C4-2B (cell line): Measurements from ENCODE around the gene PRIM1.
"Not testable (repeated sequence)": the region's sequence is repeated elsewhere in the genome, so short reads cannot be mapped to it uniquely, and the experiment has no call there.

ENCODE experiments used
- H3K27ac ChIP-seq: fragments of 450-650 bp; 2 replicates; pipeline ENCODE4 v1.5.1; 2017
- ZFX ChIP-seq: fragments of 450-650 bp; IDR thresholded peaks from 2 replicates; pipeline ENCODE4 v1.6.1; 2017
- TF ChIP-seq, protein P1 (sequence below): fragments of 450-650 bp; conservative IDR thresholded peaks from 2 replicates; pipeline ENCODE4 v1.5.1; 2017; ENCODE audit warnings: mild to moderate bottlenecking

PRIM1 gene

DNA sequence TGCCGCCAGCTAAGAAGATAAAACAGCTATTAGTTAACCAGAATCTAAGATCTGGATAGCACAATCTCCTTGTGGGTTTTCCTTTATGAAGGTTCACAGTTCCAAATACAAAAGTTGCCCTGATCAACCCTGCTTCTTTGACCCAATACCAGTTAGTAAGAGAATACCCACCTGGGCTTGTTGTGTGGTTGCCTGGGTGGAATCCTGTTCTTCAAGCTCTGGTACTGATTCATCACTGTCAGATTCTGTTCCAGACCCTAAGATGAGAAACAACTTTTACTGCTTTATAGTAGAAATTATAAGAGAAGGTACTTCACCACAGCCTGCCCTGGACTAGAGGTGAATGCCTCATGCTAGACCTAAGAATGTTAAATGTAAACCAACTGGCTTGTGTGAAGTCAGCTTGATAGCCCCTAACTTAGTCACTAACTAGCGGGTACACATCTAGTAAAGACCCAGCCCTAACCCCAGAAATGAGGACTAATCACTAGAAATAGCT lies 37.6 kb downstream of the PRIM1 start:
- H3K27ac ChIP-seq, result no peak overlapping the region

DNA sequence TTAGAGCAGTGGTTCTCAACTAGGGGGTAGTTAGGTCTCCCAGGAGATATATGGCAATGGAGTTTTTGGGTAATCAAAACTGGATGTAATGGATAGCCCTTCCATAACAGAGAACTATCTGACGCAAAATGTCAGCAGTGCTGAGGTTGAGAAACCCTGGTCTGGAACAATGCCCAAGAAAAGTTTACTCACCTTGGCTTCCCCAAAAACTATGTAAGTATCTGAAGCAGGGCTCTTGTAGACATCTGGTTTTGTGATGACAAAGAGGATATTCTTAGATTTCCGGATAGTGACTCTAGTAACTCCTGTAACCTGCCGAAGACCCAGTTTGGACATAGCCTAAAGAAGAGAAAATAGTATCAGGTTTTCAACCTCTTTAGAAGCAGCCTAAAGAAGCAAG lies 38.8 kb downstream of the PRIM1 start:
- H3K27ac ChIP-seq, result no peak overlapping the region

More for the DNA sequence above, 37.6 kb downstream of the PRIM1 start:
- TF ChIP-seq, protein P1, sequence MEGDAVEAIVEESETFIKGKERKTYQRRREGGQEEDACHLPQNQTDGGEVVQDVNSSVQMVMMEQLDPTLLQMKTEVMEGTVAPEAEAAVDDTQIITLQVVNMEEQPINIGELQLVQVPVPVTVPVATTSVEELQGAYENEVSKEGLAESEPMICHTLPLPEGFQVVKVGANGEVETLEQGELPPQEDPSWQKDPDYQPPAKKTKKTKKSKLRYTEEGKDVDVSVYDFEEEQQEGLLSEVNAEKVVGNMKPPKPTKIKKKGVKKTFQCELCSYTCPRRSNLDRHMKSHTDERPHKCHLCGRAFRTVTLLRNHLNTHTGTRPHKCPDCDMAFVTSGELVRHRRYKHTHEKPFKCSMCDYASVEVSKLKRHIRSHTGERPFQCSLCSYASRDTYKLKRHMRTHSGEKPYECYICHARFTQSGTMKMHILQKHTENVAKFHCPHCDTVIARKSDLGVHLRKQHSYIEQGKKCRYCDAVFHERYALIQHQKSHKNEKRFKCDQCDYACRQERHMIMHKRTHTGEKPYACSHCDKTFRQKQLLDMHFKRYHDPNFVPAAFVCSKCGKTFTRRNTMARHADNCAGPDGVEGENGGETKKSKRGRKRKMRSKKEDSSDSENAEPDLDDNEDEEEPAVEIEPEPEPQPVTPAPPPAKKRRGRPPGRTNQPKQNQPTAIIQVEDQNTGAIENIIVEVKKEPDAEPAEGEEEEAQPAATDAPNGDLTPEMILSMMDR, result no peak
- TF ChIP-seq ZFX, result no peak

DNA sequence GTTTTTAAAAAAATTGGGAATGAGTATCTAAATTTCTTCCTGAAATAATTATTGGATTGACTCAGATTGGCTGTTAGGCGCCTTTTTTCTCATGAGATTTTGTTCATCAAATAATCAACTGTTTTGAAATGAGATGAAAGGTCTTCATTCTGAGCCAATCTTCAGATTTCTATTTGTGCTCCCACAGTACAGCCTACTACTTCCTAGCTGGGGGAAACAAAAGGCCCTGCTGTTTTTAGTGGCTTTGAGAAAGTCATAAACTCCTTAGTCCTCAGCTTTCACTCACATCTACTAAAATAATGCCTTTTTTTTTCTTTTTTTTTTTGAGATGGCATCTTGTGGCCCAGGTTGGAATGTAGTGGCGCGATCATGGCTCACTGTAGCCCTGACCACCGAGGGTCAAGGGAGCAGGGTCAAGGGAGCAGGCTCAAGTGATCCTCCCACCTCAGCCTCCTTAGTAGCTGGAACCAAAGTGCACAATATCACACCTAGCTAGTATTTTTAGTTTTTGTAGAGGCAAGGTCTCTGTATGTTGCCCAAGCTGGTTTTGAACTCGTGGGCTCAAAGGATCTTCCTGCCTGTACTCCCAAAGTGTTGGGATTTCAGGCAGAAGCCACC lies 42.3 kb downstream of the PRIM1 start:
- TF ChIP-seq, protein P1, result no peak
- no peak for TF ChIP-seq ZFX
- no peak overlapping the region for H3K27ac ChIP-seq

More for the DNA sequence above, 38.8 kb downstream of the PRIM1 start:
- TF ChIP-seq ZFX, result no peak
- TF ChIP-seq, protein P1, result no peak

DNA sequence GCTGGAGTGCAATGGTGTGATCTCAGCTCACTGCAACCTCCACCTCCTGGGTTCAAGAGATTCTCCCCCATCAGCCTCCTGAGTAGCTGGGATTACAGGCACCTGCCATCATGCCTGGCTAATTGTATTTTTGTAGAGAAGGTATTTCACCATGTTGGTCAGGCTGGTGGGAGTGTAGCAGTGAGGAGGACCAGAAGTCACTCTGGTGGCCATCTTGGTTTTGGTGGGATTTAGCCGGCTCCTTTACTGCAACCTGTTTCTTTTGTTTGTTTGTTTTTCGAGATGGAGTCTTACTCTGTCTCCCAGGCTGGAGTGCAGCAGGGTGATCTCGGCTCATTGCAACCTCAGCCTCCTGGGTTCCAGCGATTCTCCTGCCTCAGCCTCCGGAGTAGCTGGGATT lies 47.6 kb downstream of the PRIM1 start:
- H3K27ac ChIP-seq, result not testable (repeated sequence)

DNA sequence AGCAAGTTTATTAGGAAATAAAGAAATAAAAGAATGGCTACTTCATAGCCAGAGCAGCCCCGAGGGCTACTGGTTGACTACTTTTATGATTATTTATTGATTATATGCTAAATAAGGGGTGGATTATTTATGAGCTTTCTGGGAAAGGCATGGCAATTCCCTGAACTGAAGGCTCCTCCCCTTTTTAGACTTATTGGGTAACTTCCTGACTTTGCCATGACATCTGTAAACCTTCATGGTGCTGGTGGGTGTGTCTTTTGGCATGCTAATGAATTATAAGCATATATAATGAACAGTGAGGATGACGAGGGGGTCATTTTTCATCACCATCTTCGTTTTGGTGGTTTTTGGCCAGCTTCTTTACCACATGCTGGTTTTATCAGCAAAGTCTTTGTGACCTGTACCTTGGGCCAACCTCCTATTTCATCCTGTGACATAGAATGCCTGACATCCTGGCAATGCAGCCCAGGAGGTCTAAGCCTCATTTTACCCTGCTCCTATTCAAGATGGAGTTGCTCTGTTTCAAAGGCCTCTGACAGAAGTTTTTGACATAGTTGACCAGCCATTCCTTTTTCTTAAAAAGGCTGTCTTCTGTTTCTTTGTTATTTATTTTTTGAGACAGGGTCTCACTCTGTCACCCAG lies 53.0 kb downstream of the PRIM1 start:
- TF ChIP-seq, protein P1, result no peak
- no peak for TF ChIP-seq ZFX
- no peak overlapping the region for H3K27ac ChIP-seq

GRCh38 chr12:56695327-56696101 lies 56.6 kb downstream of the PRIM1 start:
- TF ChIP-seq ZFX, result no peak
- TF ChIP-seq, protein P1, result no peak
- no peak overlapping the region for H3K27ac ChIP-seq

GRCh38 chr12:56694161-56694560 lies 58.0 kb downstream of the PRIM1 start:
- H3K27ac ChIP-seq, result no peak overlapping the region
- TF ChIP-seq, protein P1, result no peak
- no peak for TF ChIP-seq ZFX
